Neuronal stem cell (in vitro differentiated cells): ENCODE results near the gene TMPRSS11E.
"Not testable (repeated sequence)": the region's sequence is repeated elsewhere in the genome, so short reads cannot be mapped to it uniquely, and the experiment has no call there.

Source experiments
- DNase-seq: peaks from one replicate; pipeline ENCODE4 v3.0.0-alpha.2; 2013; ENCODE audit warnings: low spot score
- H2AFZ ChIP-seq: one replicate; pipeline ENCODE4 v1.6.1; 2013; ENCODE audit warnings: mild to moderate bottlenecking, low read length, inconsistent platforms
- H2AK5ac ChIP-seq: 2 replicates; pipeline ENCODE4 v1.6.1; 2013; ENCODE audit warnings: low read depth, mild to moderate bottlenecking, inconsistent platforms, low read length, moderate library complexity, mixed read lengths
- H2BK120ac ChIP-seq: 2 replicates; pipeline ENCODE4 v1.6.1; 2013; ENCODE audit warnings: low read depth, mild to moderate bottlenecking, inconsistent platforms, low read length, moderate library complexity, mixed read lengths
- H2BK12ac ChIP-seq: one replicate; pipeline ENCODE4 v1.6.1; 2013; ENCODE audit warnings: low read length, inconsistent platforms
- H2BK15ac ChIP-seq: 2 replicates; pipeline ENCODE4 v1.6.1; 2013; ENCODE audit warnings: mild to moderate bottlenecking, low read length, inconsistent platforms, mixed read lengths
- H2BK5ac ChIP-seq: one replicate; pipeline ENCODE4 v1.6.1; 2013; ENCODE audit warnings: inconsistent platforms, mild to moderate bottlenecking, low read length, moderate library complexity
- H3K14ac ChIP-seq: one replicate; pipeline ENCODE4 v1.6.1; 2013; ENCODE audit warnings: low read length, inconsistent platforms
- H3K18ac ChIP-seq: 2 replicates; pipeline ENCODE4 v1.6.1; 2013; ENCODE audit warnings: low read length, inconsistent platforms
- H3K23ac ChIP-seq: 2 replicates; pipeline ENCODE4 v1.6.1; 2013; ENCODE audit warnings: low read depth, mild to moderate bottlenecking, mixed read lengths, low read length, inconsistent platforms; ENCODE audit not compliant: poor library complexity
- H3K27ac ChIP-seq: replicated peaks from 3 replicates; pipeline ENCODE4 v1.5.1; 2013; ENCODE audit warnings: low read length, inconsistent platforms
- H3K27me3 ChIP-seq, 3 experiments: 2 replicates each; pipeline ENCODE4 v1.6.1; 2013; ENCODE audit warnings: low read length in 3 of 3, mild to moderate bottlenecking in 2 of 3, inconsistent platforms in 1 of 3, low read depth in 1 of 3, mixed read lengths in 1 of 3, moderate library complexity in 1 of 3; ENCODE audit not compliant: control insufficient read depth in 3 of 3, insufficient read depth in 3 of 3
- H3K36me3 ChIP-seq, 2 donors: replicated peaks in 1 of 2; 2 replicates each; pipeline ENCODE4 v1.6.1; 2013; ENCODE audit warnings: low read length in 2 of 2; ENCODE audit not compliant: control insufficient read depth in 2 of 2, insufficient read depth in 2 of 2
- H3K4ac ChIP-seq: 2 replicates; pipeline ENCODE4 v1.6.1; 2013; ENCODE audit warnings: inconsistent platforms, mild to moderate bottlenecking, low read length, moderate library complexity
- H3K4me1 ChIP-seq, 2 donors: 1 replicate in 1 of 2; 2 replicates in 1 of 2; pipeline ENCODE4 v1.6.1; 2013; ENCODE audit warnings: low read length in 2 of 2, low read depth in 1 of 2; ENCODE audit not compliant: control insufficient read depth in 2 of 2, insufficient read depth in 1 of 2
- H3K4me2 ChIP-seq: one replicate; pipeline ENCODE4 v1.6.1; 2013; ENCODE audit warnings: mild to moderate bottlenecking, low read length, inconsistent platforms; ENCODE audit not compliant: insufficient read depth, poor library complexity, severe bottlenecking
- H3K4me3 ChIP-seq, 2 donors: 2 replicates each; pipeline ENCODE4 v1.5.1; 2013; ENCODE audit warnings: low read length in 2 of 2, mild to moderate bottlenecking in 2 of 2, inconsistent platforms in 1 of 2, moderate library complexity in 1 of 2
- H3K79me1 ChIP-seq: one replicate; pipeline ENCODE4 v1.6.1; 2013; ENCODE audit warnings: low read depth, mild to moderate bottlenecking, inconsistent platforms, low read length, moderate library complexity
- H3K9ac ChIP-seq: one replicate; pipeline ENCODE4 v1.6.1; 2013; ENCODE audit warnings: mild to moderate bottlenecking, low read depth, low read length, inconsistent platforms; ENCODE audit not compliant: poor library complexity
- H3K9me3 ChIP-seq, 2 donors: replicated peaks in 1 of 2; 2 replicates each; pipeline versions ENCODE3 to v1.6.1; 2013; ENCODE audit warnings: low read length in 2 of 2, mild to moderate bottlenecking in 2 of 2, inconsistent platforms in 1 of 2, low read depth in 1 of 2, mixed read lengths in 1 of 2, moderate library complexity in 1 of 2; ENCODE audit not compliant: control insufficient read depth in 2 of 2, insufficient read depth in 1 of 2
- H4K8ac ChIP-seq: one replicate; pipeline ENCODE4 v1.6.1; 2013; ENCODE audit warnings: low read depth, mild to moderate bottlenecking, inconsistent platforms, low read length, moderate library complexity
- H4K91ac ChIP-seq: one replicate; pipeline ENCODE4 v1.6.1; 2013; ENCODE audit warnings: low read length, low read depth, mild to moderate bottlenecking, inconsistent platforms; ENCODE audit not compliant: poor library complexity
- whole genome bisulfite sequencing, 2 donors: extraction: QIAGEN DNeasy Blood & Tissue Kit; methylation state at CpG; one replicate each; pipeline ENCODE4 v1.1.7; 2013; ENCODE audit warnings: missing lambda C conversion rate in 2 of 2, mixed read lengths in 1 of 2; ENCODE audit not compliant: insufficient read length in 2 of 2, insufficient replicate concordance in 1 of 2; ENCODE audit errors: extremely low coverage in 2 of 2; 5-methylcytosine and 5-hydroxymethylcytosine counted together

TMPRSS11E gene

GRCh38 chr4:68505452-68505851 is 58.2 kb downstream of the TMPRSS11E start:
- not testable (repeated sequence) for H3K4me3 ChIP-seq, H3K4me2 ChIP-seq, H2AFZ ChIP-seq, H2BK15ac ChIP-seq, H3K18ac ChIP-seq, H2BK5ac ChIP-seq, H2AK5ac ChIP-seq, H3K4me1 ChIP-seq, H2BK120ac ChIP-seq, H3K14ac ChIP-seq, H3K36me3 ChIP-seq, H3K27me3 ChIP-seq, H3K23ac ChIP-seq, H3K27ac ChIP-seq, H3K9me3 ChIP-seq, H2BK12ac ChIP-seq, H4K8ac ChIP-seq, DNase-seq, H4K91ac ChIP-seq, H3K4ac ChIP-seq, H3K79me1 ChIP-seq, H3K9ac ChIP-seq
- WGBS, 2 donors = no CpG with 5 or more reads among the region's 1 CpG

- Histone ChIP-seq H2AK5ac (no peak overlapping the region), H3K4me3 (no peak overlapping the region), H3K23ac (no peak overlapping the region), H3K14ac (no peak overlapping the region), H2BK5ac (no peak overlapping the region), H4K8ac (no peak overlapping the region), H3K36me3 (no peaks in the 10 kb centered on the region), H3K4me2 (no peak overlapping the region), H3K4me1 (no peaks in the 10 kb centered on the region), H3K18ac (no peak overlapping the region), H2BK15ac (no peak overlapping the region), H3K27ac (no peak overlapping the region), H3K27me3 (no peaks in the 10 kb centered on the region), H3K4ac (no peak overlapping the region), H3K9me3 (no peaks in the 10 kb centered on the region), H2BK120ac (no peak overlapping the region), H3K9ac (no peak overlapping the region), H2AFZ (no peak overlapping the region), H2BK12ac (no peak overlapping the region), H4K91ac (no peak overlapping the region), H3K79me1 (no peaks in the 10 kb centered on the region)
- WGBS, 2 donors = no CpG with 5 or more reads among the region's 1 CpG
- DNase-seq = no peak
These were observed 71.6 kb downstream of the TMPRSS11E start for GRCh38 chr4:68518889-68519288.

GRCh38 chr4:68520985-68521384 is 73.7 kb downstream of the TMPRSS11E start:
- H3K27me3 ChIP-seq = no peaks in the 10 kb centered on the region
- H3K4me1 ChIP-seq = no peaks in the 10 kb centered on the region
- H3K9ac ChIP-seq = no peak overlapping the region
- H2BK15ac ChIP-seq = no peak overlapping the region
- H2BK120ac ChIP-seq = no peak overlapping the region
- H4K91ac ChIP-seq = no peak overlapping the region
- H2BK12ac ChIP-seq = no peak overlapping the region
- H3K4ac ChIP-seq = no peak overlapping the region
- WGBS, 2 donors = no CpG with 5 or more reads among the region's 2 CpGs
- no peaks in the 10 kb centered on the region for H3K36me3 ChIP-seq
- no peak for DNase-seq
- H3K18ac ChIP-seq = no peak overlapping the region
- no peak overlapping the region for H3K4me3 ChIP-seq
- no peak overlapping the region for H2BK5ac ChIP-seq
- H2AK5ac ChIP-seq = no peak overlapping the region
- no peak overlapping the region for H4K8ac ChIP-seq
- H3K9me3 ChIP-seq = no peaks in the 10 kb centered on the region
- no peak overlapping the region for H2AFZ ChIP-seq
- H3K79me1 ChIP-seq = no peaks in the 10 kb centered on the region
- no peak overlapping the region for H3K27ac ChIP-seq
- no peak overlapping the region for H3K23ac ChIP-seq
- H3K14ac ChIP-seq = no peak overlapping the region
- no peak overlapping the region for H3K4me2 ChIP-seq

GRCh38 chr4:68522232-68522631 is 75.0 kb downstream of the TMPRSS11E start:
- not testable (repeated sequence) for H3K9ac ChIP-seq, DNase-seq, H3K23ac ChIP-seq, H3K4ac ChIP-seq, H3K27me3 ChIP-seq, H3K18ac ChIP-seq, H3K79me1 ChIP-seq, H3K9me3 ChIP-seq, H3K4me3 ChIP-seq, H2BK120ac ChIP-seq, H2BK12ac ChIP-seq, H4K8ac ChIP-seq, H2AFZ ChIP-seq, H3K14ac ChIP-seq, H3K36me3 ChIP-seq, H3K4me2 ChIP-seq, H2AK5ac ChIP-seq, H2BK5ac ChIP-seq, H4K91ac ChIP-seq, H3K27ac ChIP-seq, H3K4me1 ChIP-seq, H2BK15ac ChIP-seq
- no CpG with 5 or more reads among the region's 1 CpG for WGBS, 2 donors
